Fibroblast of lung (primary cell): ENCODE data around the gene ZKSCAN3. TPM values are rescaled to one million over a fixed set of nuclear protein-coding genes. Genes with fewer than 3 reads are reported as not detected.

Source experiments
- DNase-seq, 2 donors: peaks; one replicate each; pipeline versions ENCODE4 v3.0.0 to v3.0.0-alpha.2; 2010; ENCODE audit warnings: low read depth in 2 of 2
- H2AFZ ChIP-seq: 2 replicates; pipeline ENCODE4 v1.5.1; 2012; ENCODE audit warnings: low read length, control low read depth, inconsistent platforms
- H3K27ac ChIP-seq: 2 replicates; pipeline ENCODE4 v1.5.1; 2011; ENCODE audit warnings: low read length, control low read depth; ENCODE audit not compliant: insufficient read depth
- H3K27me3 ChIP-seq: 2 replicates; pipeline ENCODE4 v1.5.1; 2011; ENCODE audit warnings: mild to moderate bottlenecking, low read length; ENCODE audit not compliant: control insufficient read depth, insufficient read depth
- H3K36me3 ChIP-seq: 2 replicates; pipeline ENCODE4 v1.5.1; 2011; ENCODE audit warnings: low read length; ENCODE audit not compliant: control insufficient read depth, insufficient read depth
- H3K4me1 ChIP-seq: 2 replicates; pipeline ENCODE4 v1.5.1; 2011; ENCODE audit warnings: low read length; ENCODE audit not compliant: control insufficient read depth, insufficient read depth; ENCODE audit errors: extremely low read depth
- H3K4me2 ChIP-seq: 2 replicates; pipeline ENCODE4 v1.5.1; 2011; ENCODE audit warnings: low read length, control low read depth; ENCODE audit not compliant: insufficient read depth; ENCODE audit errors: extremely low read depth
- H3K4me3 ChIP-seq, 4 experiments: fragments of 200-600 bp in 1 of 4; sonication (generic) in 1 of 4; replicated peaks in 1 of 4; 2 replicates each; pipeline ENCODE4 v1.5.1; 2011 to 2016; ENCODE audit warnings: low read length in 4 of 4, low read depth in 3 of 4, mild to moderate bottlenecking in 3 of 4, control low read depth in 2 of 4, inconsistent platforms in 1 of 4, mixed read lengths in 1 of 4; ENCODE audit not compliant: insufficient read depth in 1 of 4; ENCODE audit errors: control extremely low read depth in 1 of 4
- H3K79me2 ChIP-seq: 2 replicates; pipeline ENCODE4 v1.5.1; 2012; ENCODE audit warnings: mild to moderate bottlenecking, low read length, inconsistent platforms; ENCODE audit not compliant: control insufficient read depth, insufficient read depth
- H3K9ac ChIP-seq: 2 replicates; pipeline ENCODE4 v1.5.1; 2011; ENCODE audit warnings: mild to moderate bottlenecking, low read length, control low read depth; ENCODE audit not compliant: insufficient read depth
- H3K9me3 ChIP-seq: 2 replicates; pipeline ENCODE4 v1.5.1; 2012; ENCODE audit warnings: low read depth, low read length; ENCODE audit not compliant: control insufficient read depth, insufficient read depth
- H4K20me1 ChIP-seq: 2 replicates; pipeline ENCODE4 v1.5.1; 2011; ENCODE audit warnings: low read length; ENCODE audit not compliant: control insufficient read depth, insufficient read depth; ENCODE audit errors: extremely low read depth
- CTCF ChIP-seq, 2 donors: IDR thresholded peaks in 1 of 2; conservative IDR thresholded peaks in 1 of 2; 1 replicate in 1 of 2; 2 replicates in 1 of 2; pipeline ENCODE4 v1.5.1; 2011 to 2012; ENCODE audit warnings: low read length in 2 of 2, control low read depth in 1 of 2, inconsistent platforms in 1 of 2, low read depth in 1 of 2, mild to moderate bottlenecking in 1 of 2
- EZH2 ChIP-seq: IDR thresholded peaks from 2 replicates; pipeline ENCODE4 v1.5.1; 2012; ENCODE audit warnings: low read length, control low read depth, mild to moderate bottlenecking; ENCODE audit errors: missing control alignments
- polyA plus RNA-seq, 2 donors: library from polyadenylated mRNA; depleted of rRNA in 1 of 2; stranded (reverse) in 1 of 2; unstranded in 1 of 2; fragments of >200 nt; gene quantifications; 2 replicates each; pipeline ENCODE4 v1.2.1, GENCODE V29; 2011 to 2012; ENCODE audit warnings: missing spikeins in 1 of 2
- total RNA-seq: library from RNA; depleted of rRNA; stranded (reverse); fragments of >200 nt; gene quantifications from 2 replicates; pipeline ENCODE4 v1.2.1, GENCODE V29; 2014

Gene ZKSCAN3
- total and polyA plus RNA-seq, 2 donors (not counting 1 experiment from before 2014, with no cell fraction given), result 3.9 to 6.9 TPM

GRCh38 chr6:28330041-28330440 lies 19.7 kb upstream of the ZKSCAN3 start:
- Histone ChIP-seq H3K4me2 (no peak overlapping the region), H3K36me3 (no peaks in the 10 kb centered on the region), H2AFZ (no peak overlapping the region), H3K27me3 (no peaks in the 10 kb centered on the region), H3K9ac (no peak overlapping the region), H4K20me1 (no peaks in the 10 kb centered on the region), H3K79me2 (no peaks in the 10 kb centered on the region), H3K4me3 (no peak overlapping the region), H3K9me3 (peaks cover 1% of the 10 kb centered on the region), H3K27ac (no peak overlapping the region), H3K4me1 (peaks cover under 1% of the 10 kb centered on the region)
- DNase-seq, result no peak
- no peak for TF ChIP-seq EZH2
- no peak for TF ChIP-seq CTCF (conservative IDR thresholded peaks at IDR 0.05 in 1 of 2, IDR thresholded peaks at IDR 0.05 in 1 of 2; ENCODE audit: low read depth in 1 of 2, low read length in 2 of 2)

GRCh38 chr6:28333047-28333446 lies 16.7 kb upstream of the ZKSCAN3 start:
- H3K4me3 ChIP-seq, result no peak overlapping the region
- no peak overlapping the region for H3K27ac ChIP-seq
- H2AFZ ChIP-seq, result no peak overlapping the region
- H3K9ac ChIP-seq, result no peak overlapping the region
- no peak for DNase-seq
- no peaks in the 10 kb centered on the region for H3K36me3 ChIP-seq
- no peak overlapping the region for H3K4me2 ChIP-seq
- peaks cover 8% of the 10 kb centered on the region for H3K4me1 ChIP-seq
- TF ChIP-seq CTCF (conservative IDR thresholded peaks at IDR 0.05 in 1 of 2, IDR thresholded peaks at IDR 0.05 in 1 of 2; ENCODE audit: low read depth in 1 of 2, low read length in 2 of 2) (no peak), EZH2 (no peak)
- H3K79me2 ChIP-seq, result no peaks in the 10 kb centered on the region
- no peaks in the 10 kb centered on the region for H3K9me3 ChIP-seq
- H3K27me3 ChIP-seq, result no peaks in the 10 kb centered on the region
- no peaks in the 10 kb centered on the region for H4K20me1 ChIP-seq

- Histone ChIP-seq H3K9me3 (no peaks in the 10 kb centered on the region), H2AFZ (no peak overlapping the region), H3K4me2 (no peak overlapping the region), H3K9ac (no peak overlapping the region), H4K20me1 (no peaks in the 10 kb centered on the region), H3K36me3 (no peaks in the 10 kb centered on the region), H3K79me2 (no peaks in the 10 kb centered on the region), H3K4me1 (peaks cover 8% of the 10 kb centered on the region), H3K27me3 (no peaks in the 10 kb centered on the region), H3K27ac (no peak overlapping the region), H3K4me3 (no peak overlapping the region)
- TF ChIP-seq EZH2, result no peak
- no peak for TF ChIP-seq CTCF (conservative IDR thresholded peaks at IDR 0.05 in 1 of 2, IDR thresholded peaks at IDR 0.05 in 1 of 2; ENCODE audit: low read depth in 1 of 2, low read length in 2 of 2)
- DNase-seq, result no peak
Measured at GRCh38 chr6:28333599-28334018, 16.1 kb upstream of the ZKSCAN3 start.
